Memory B cell (primary cell): ENCODE data around the gene TDRD12.
"Not testable (repeated sequence)": the region's sequence is repeated elsewhere in the genome, so short reads cannot be mapped to it uniquely, and the experiment has no call there.

Experiments
- ATAC-seq: fragments of 150-1000 bp; cut with Tn5 transposase; 2 replicates; pipeline ENCODE4 v1.10.0; 2021; ENCODE audit warnings: low read depth, mild to moderate bottlenecking, moderate library complexity
- DNase-seq, 2 donors: peaks; one replicate each; pipeline ENCODE4 v3.0.0; 2022; ENCODE audit warnings: low spot score in 2 of 2
- H3K27ac Mint-ChIP-seq: one replicate; pipeline ENCODE4 v1.8.0; 2022; ENCODE audit warnings: mild to moderate bottlenecking, moderate library complexity, mixed read lengths
- H3K27me3 Mint-ChIP-seq: one replicate; pipeline ENCODE4 v1.8.0; 2022; ENCODE audit warnings: mixed read lengths
- H3K36me3 Mint-ChIP-seq: one replicate; pipeline ENCODE4 v1.8.0; 2022; ENCODE audit warnings: mild to moderate bottlenecking, mixed read lengths
- H3K4me1 Mint-ChIP-seq: one replicate; pipeline ENCODE4 v1.8.0; 2022; ENCODE audit warnings: mixed read lengths
- H3K4me3 Mint-ChIP-seq: one replicate; pipeline ENCODE4 v1.8.0; 2022; ENCODE audit warnings: mild to moderate bottlenecking, moderate library complexity, mixed read lengths
- H3K9me3 Mint-ChIP-seq: one replicate; pipeline ENCODE4 v1.8.0; 2022; ENCODE audit warnings: mixed read lengths

Gene TDRD12

GRCh38 chr19:32704006-32704405, 15.6 kb upstream of the TDRD12 start:
- H3K4me1 Mint-ChIP-seq, H3K27me3 Mint-ChIP-seq, ATAC-seq, DNase-seq, H3K4me3 Mint-ChIP-seq, H3K9me3 Mint-ChIP-seq, H3K27ac Mint-ChIP-seq: not testable (repeated sequence)
- peaks cover 21% of the 10 kb centered on the region for H3K36me3 Mint-ChIP-seq

GRCh38 chr19:32708457-32708856, 11.1 kb upstream of the TDRD12 start:
- ATAC-seq (no peak), DNase-seq (no peak)
- Mint-ChIP-seq H3K27ac (no peak overlapping the region), H3K27me3 (no peaks in the 10 kb centered on the region), H3K9me3 (peaks cover 4% of the 10 kb centered on the region), H3K4me1 (peaks cover 2% of the 10 kb centered on the region), H3K4me3 (no peak overlapping the region), H3K36me3 (peaks cover 20% of the 10 kb centered on the region)

- no peaks in the 10 kb centered on the region for H3K27me3 Mint-ChIP-seq
- peaks cover 16% of the 10 kb centered on the region for H3K36me3 Mint-ChIP-seq
- H3K4me1 Mint-ChIP-seq = peaks cover 2% of the 10 kb centered on the region
- ATAC-seq = no peak
- no peak overlapping the region for H3K4me3 Mint-ChIP-seq
- H3K27ac Mint-ChIP-seq = no peak overlapping the region
- peaks cover 2% of the 10 kb centered on the region for H3K9me3 Mint-ChIP-seq
- DNase-seq = no peak
Observed at GRCh38 chr19:32709032-32709431, 10.5 kb upstream of the TDRD12 start.

GRCh38 chr19:32711747-32712146, 7.8 kb upstream of the TDRD12 start:
- H3K36me3 Mint-ChIP-seq = peaks cover 20% of the 10 kb centered on the region
- H3K4me1 Mint-ChIP-seq = peaks cover 2% of the 10 kb centered on the region
- H3K27ac Mint-ChIP-seq = no peak overlapping the region
- no peak overlapping the region for H3K4me3 Mint-ChIP-seq
- no peak for ATAC-seq
- DNase-seq = no peak
- no peaks in the 10 kb centered on the region for H3K9me3 Mint-ChIP-seq
- no peaks in the 10 kb centered on the region for H3K27me3 Mint-ChIP-seq

GRCh38 chr19:32716203-32716602, 3.4 kb upstream of the TDRD12 start:
- not testable (repeated sequence) for H3K27me3 Mint-ChIP-seq, DNase-seq, H3K4me3 Mint-ChIP-seq, H3K4me1 Mint-ChIP-seq, H3K27ac Mint-ChIP-seq, ATAC-seq, H3K9me3 Mint-ChIP-seq
- H3K36me3 Mint-ChIP-seq = peaks cover 19% of the 10 kb centered on the region

- H3K27me3 Mint-ChIP-seq = no peaks in the 10 kb centered on the region
- ATAC-seq (no peak), DNase-seq (no peak)
- H3K4me1 Mint-ChIP-seq = no peaks in the 10 kb centered on the region
- H3K9me3 Mint-ChIP-seq = no peaks in the 10 kb centered on the region
- no peak overlapping the region for H3K4me3 Mint-ChIP-seq
- peaks cover 18% of the 10 kb centered on the region for H3K36me3 Mint-ChIP-seq
- H3K27ac Mint-ChIP-seq = no peak overlapping the region
Observed at GRCh38 chr19:32717496-32717895, 2.1 kb upstream of the TDRD12 start.

GRCh38 chr19:32718286-32718685, 1.3 kb upstream of the TDRD12 start:
- no peaks in the 10 kb centered on the region for H3K27me3 Mint-ChIP-seq
- no peaks in the 10 kb centered on the region for H3K9me3 Mint-ChIP-seq
- H3K4me3 Mint-ChIP-seq = no peak overlapping the region
- DNase-seq (no peak), ATAC-seq (no peak)
- no peak overlapping the region for H3K27ac Mint-ChIP-seq
- peaks cover 13% of the 10 kb centered on the region for H3K36me3 Mint-ChIP-seq
- H3K4me1 Mint-ChIP-seq = no peaks in the 10 kb centered on the region

- DNase-seq = no peak
- H3K9me3 Mint-ChIP-seq = no peaks in the 10 kb centered on the region
- ATAC-seq = no peak
Observed at GRCh38 chr19:32720216-32720935, 809 bp downstream of the TDRD12 start.

GRCh38 chr19:32720936-32721250, 1.3 kb downstream of the TDRD12 start:
- ATAC-seq = no peak
- H3K36me3 Mint-ChIP-seq = peaks cover 5% of the 10 kb centered on the region
- H3K9me3 Mint-ChIP-seq = no peaks in the 10 kb centered on the region
- H3K27ac Mint-ChIP-seq = no peak overlapping the region
- H3K27me3 Mint-ChIP-seq = no peaks in the 10 kb centered on the region
- H3K4me3 Mint-ChIP-seq = no peak overlapping the region
- no peaks in the 10 kb centered on the region for H3K4me1 Mint-ChIP-seq
- DNase-seq = no peak

More at GRCh38 chr19:32720216-32720935, 809 bp downstream of the TDRD12 start:
- H3K27me3 Mint-ChIP-seq = no peaks in the 10 kb centered on the region
- peaks cover 6% of the 10 kb centered on the region for H3K36me3 Mint-ChIP-seq
- H3K4me1 Mint-ChIP-seq = no peaks in the 10 kb centered on the region
- H3K4me3 Mint-ChIP-seq = no peak overlapping the region
- H3K27ac Mint-ChIP-seq = no peak overlapping the region

GRCh38 chr19:32735936-32736335, 16.4 kb downstream of the TDRD12 start:
- H3K27me3 Mint-ChIP-seq = no peaks in the 10 kb centered on the region
- H3K27ac Mint-ChIP-seq = no peak overlapping the region
- ATAC-seq = no peak
- no peak overlapping the region for H3K4me3 Mint-ChIP-seq
- H3K4me1 Mint-ChIP-seq = no peaks in the 10 kb centered on the region
- DNase-seq = no peak
- no peaks in the 10 kb centered on the region for H3K9me3 Mint-ChIP-seq
- no peaks in the 10 kb centered on the region for H3K36me3 Mint-ChIP-seq

- Mint-ChIP-seq H3K36me3 (no peaks in the 10 kb centered on the region), H3K27ac (no peak overlapping the region), H3K9me3 (no peaks in the 10 kb centered on the region), H3K4me3 (no peak overlapping the region), H3K4me1 (no peaks in the 10 kb centered on the region), H3K27me3 (no peaks in the 10 kb centered on the region)
- DNase-seq (no peak), ATAC-seq (no peak)
Observed at GRCh38 chr19:32743021-32743420, 23.5 kb downstream of the TDRD12 start.

GRCh38 chr19:32743447-32743846, 23.9 kb downstream of the TDRD12 start:
- no peak overlapping the region for H3K4me3 Mint-ChIP-seq
- H3K4me1 Mint-ChIP-seq = no peaks in the 10 kb centered on the region
- DNase-seq (no peak), ATAC-seq (no peak)
- no peak overlapping the region for H3K27ac Mint-ChIP-seq
- H3K9me3 Mint-ChIP-seq = no peaks in the 10 kb centered on the region
- H3K27me3 Mint-ChIP-seq = no peaks in the 10 kb centered on the region
- H3K36me3 Mint-ChIP-seq = no peaks in the 10 kb centered on the region

- Mint-ChIP-seq H3K27ac (no peak overlapping the region), H3K36me3 (no peaks in the 10 kb centered on the region), H3K4me1 (no peaks in the 10 kb centered on the region), H3K9me3 (no peaks in the 10 kb centered on the region), H3K4me3 (no peak overlapping the region), H3K27me3 (peaks cover 2% of the 10 kb centered on the region)
- no peak for DNase-seq
- ATAC-seq = no peak
Observed at GRCh38 chr19:32744555-32745325, 25.2 kb downstream of the TDRD12 start.

- not testable (repeated sequence) for H3K27me3 Mint-ChIP-seq, ATAC-seq, H3K27ac Mint-ChIP-seq, H3K9me3 Mint-ChIP-seq, DNase-seq, H3K4me1 Mint-ChIP-seq, H3K4me3 Mint-ChIP-seq, H3K36me3 Mint-ChIP-seq
Observed at GRCh38 chr19:32745594-32746251, 26.2 kb downstream of the TDRD12 start.
